ENCODE measurements around the gene RERE. TPM values are rescaled to one million over a fixed set of nuclear protein-coding genes. Genes with fewer than 3 reads are reported as not detected.

The RERE gene
- total and polyA plus RNA-seq, 2 donors, result 69.0 to 168 TPM

GRCh38 chr1:8473121-8473875 is 344.1 kb downstream of the RERE start:
- H3K36me3 ChIP-seq (ENCODE audit: insufficient read depth), result no peaks in the 10 kb centered on the region
- no peak for DNase-seq (ENCODE audit: extremely low spot score)
- no peak overlapping the region for H3K4me3 ChIP-seq (ENCODE audit: low read depth, low read length)
- 89% methylated on average over 4 of the region's 4 CpGs for WGBS
- H3K4me1 ChIP-seq (ENCODE audit: insufficient read depth), result no peaks in the 10 kb centered on the region
- H3K27ac ChIP-seq (ENCODE audit: low read depth), result no peak overlapping the region

GRCh38 chr1:8472668-8473067 is 344.8 kb downstream of the RERE start:
- WGBS, result 90% methylated on average over 2 of the region's 2 CpGs

GRCh38 chr1:8471451-8471850 is 346.0 kb downstream of the RERE start:
- Histone ChIP-seq H3K4me3 (ENCODE audit: low read depth, low read length) (no peak overlapping the region), H3K27ac (ENCODE audit: low read depth) (no peak overlapping the region), H3K36me3 (ENCODE audit: insufficient read depth) (no peaks in the 10 kb centered on the region), H3K4me1 (ENCODE audit: insufficient read depth) (no peaks in the 10 kb centered on the region)
- no peak for DNase-seq (ENCODE audit: extremely low spot score)
- 99% methylated on average over 5 of the region's 5 CpGs for WGBS

More at GRCh38 chr1:8472668-8473067, 344.8 kb downstream of the RERE start:
- no peaks in the 10 kb centered on the region for H3K4me1 ChIP-seq (ENCODE audit: insufficient read depth)
- H3K4me3 ChIP-seq (ENCODE audit: low read depth, low read length), result no peak overlapping the region
- DNase-seq (ENCODE audit: extremely low spot score), result no peak
- H3K36me3 ChIP-seq (ENCODE audit: insufficient read depth), result no peaks in the 10 kb centered on the region
- no peak overlapping the region for H3K27ac ChIP-seq (ENCODE audit: low read depth)

GRCh38 chr1:8468751-8469150 is 348.7 kb downstream of the RERE start:
- H3K27ac ChIP-seq (ENCODE audit: low read depth), result no peak overlapping the region
- 92% methylated on average over 4 of the region's 4 CpGs for WGBS
- H3K4me3 ChIP-seq (ENCODE audit: low read depth, low read length), result no peak overlapping the region
- peaks cover 1% of the 10 kb centered on the region for H3K4me1 ChIP-seq (ENCODE audit: insufficient read depth)
- DNase-seq (ENCODE audit: extremely low spot score), result no peak
- H3K36me3 ChIP-seq (ENCODE audit: insufficient read depth), result peaks cover 3% of the 10 kb centered on the region

GRCh38 chr1:8467308-8467707 is 350.1 kb downstream of the RERE start:
- no peak for DNase-seq (ENCODE audit: extremely low spot score)
- H3K4me3 ChIP-seq (ENCODE audit: low read depth, low read length), result no peak overlapping the region
- peaks cover 3% of the 10 kb centered on the region for H3K36me3 ChIP-seq (ENCODE audit: insufficient read depth)
- 72% methylated on average over 3 of the region's 3 CpGs for WGBS
- H3K4me1 ChIP-seq (ENCODE audit: insufficient read depth), result peaks cover 1% of the 10 kb centered on the region
- H3K27ac ChIP-seq (ENCODE audit: low read depth), result no peak overlapping the region

GRCh38 chr1:8465692-8466091 is 351.7 kb downstream of the RERE start:
- no peak for DNase-seq (ENCODE audit: extremely low spot score)
- Histone ChIP-seq H3K4me3 (ENCODE audit: low read depth, low read length) (no peak overlapping the region), H3K27ac (ENCODE audit: low read depth) (no peak overlapping the region), H3K4me1 (ENCODE audit: insufficient read depth) (peaks cover 1% of the 10 kb centered on the region), H3K36me3 (ENCODE audit: insufficient read depth) (peaks cover 3% of the 10 kb centered on the region)
- 76% methylated on average over 13 of the region's 13 CpGs for WGBS

- Histone ChIP-seq H3K4me3 (ENCODE audit: low read depth, low read length) (no peak overlapping the region), H3K36me3 (ENCODE audit: insufficient read depth) (peaks cover 3% of the 10 kb centered on the region), H3K27ac (ENCODE audit: low read depth) (no peak overlapping the region), H3K4me1 (ENCODE audit: insufficient read depth) (peaks cover 1% of the 10 kb centered on the region)
- 59% methylated on average over 5 of the region's 5 CpGs for WGBS
- DNase-seq (ENCODE audit: extremely low spot score), result no peak
These were observed 352.4 kb downstream of the RERE start for GRCh38 chr1:8465013-8465412.

GRCh38 chr1:8464377-8464776 is 353.1 kb downstream of the RERE start:
- H3K4me1 ChIP-seq (ENCODE audit: insufficient read depth), result peaks cover 1% of the 10 kb centered on the region
- peaks cover 3% of the 10 kb centered on the region for H3K36me3 ChIP-seq (ENCODE audit: insufficient read depth)
- DNase-seq (ENCODE audit: extremely low spot score), result no peak
- H3K4me3 ChIP-seq (ENCODE audit: low read depth, low read length), result no peak overlapping the region
- WGBS, result 55% methylated on average over 4 of the region's 4 CpGs
- H3K27ac ChIP-seq (ENCODE audit: low read depth), result peak overlapping the region; percentile 48

- Histone ChIP-seq H3K4me1 (ENCODE audit: insufficient read depth) (peaks cover 1% of the 10 kb centered on the region), H3K36me3 (ENCODE audit: insufficient read depth) (peaks cover 3% of the 10 kb centered on the region), H3K27ac (ENCODE audit: low read depth) (peak overlapping the region; percentile 76), H3K4me3 (ENCODE audit: low read depth, low read length) (no peak overlapping the region)
- WGBS, result 9% methylated on average over 8 of the region's 8 CpGs
- peak; percentile 76 for DNase-seq (ENCODE audit: extremely low spot score)
These were observed 354.1 kb downstream of the RERE start for GRCh38 chr1:8463144-8463927.

GRCh38 chr1:8462371-8462892 is 355.0 kb downstream of the RERE start:
- no peak overlapping the region for H3K4me3 ChIP-seq (ENCODE audit: low read depth, low read length)
- no peak overlapping the region for H3K27ac ChIP-seq (ENCODE audit: low read depth)
- 82% methylated on average over 13 of the region's 13 CpGs for WGBS
- H3K4me1 ChIP-seq (ENCODE audit: insufficient read depth), result peaks cover 1% of the 10 kb centered on the region
- no peak for DNase-seq (ENCODE audit: extremely low spot score)
- peaks cover 3% of the 10 kb centered on the region for H3K36me3 ChIP-seq (ENCODE audit: insufficient read depth)

- Histone ChIP-seq H3K4me3 (ENCODE audit: low read depth, low read length) (no peak overlapping the region), H3K4me1 (ENCODE audit: insufficient read depth) (peaks cover 1% of the 10 kb centered on the region), H3K36me3 (ENCODE audit: insufficient read depth) (peaks cover 3% of the 10 kb centered on the region), H3K27ac (ENCODE audit: low read depth) (no peak overlapping the region)
- no peak for DNase-seq (ENCODE audit: extremely low spot score)
- 72% methylated on average over 5 of the region's 5 CpGs for WGBS
These were observed 355.9 kb downstream of the RERE start for GRCh38 chr1:8461351-8462110.

- Histone ChIP-seq H3K4me1 (ENCODE audit: insufficient read depth) (peaks cover 1% of the 10 kb centered on the region), H3K27ac (ENCODE audit: low read depth) (no peak overlapping the region), H3K4me3 (ENCODE audit: low read depth, low read length) (no peak overlapping the region), H3K36me3 (ENCODE audit: insufficient read depth) (peaks cover 3% of the 10 kb centered on the region)
- no peak for DNase-seq (ENCODE audit: extremely low spot score)
- WGBS, result 85% methylated on average over 5 of the region's 5 CpGs
These were observed 356.7 kb downstream of the RERE start for GRCh38 chr1:8460784-8461183.

GRCh38 chr1:8460132-8460544 is 357.3 kb downstream of the RERE start:
- Histone ChIP-seq H3K4me3 (ENCODE audit: low read depth, low read length) (no peak overlapping the region), H3K36me3 (ENCODE audit: insufficient read depth) (peaks cover 3% of the 10 kb centered on the region), H3K4me1 (ENCODE audit: insufficient read depth) (peaks cover 1% of the 10 kb centered on the region), H3K27ac (ENCODE audit: low read depth) (no peak overlapping the region)
- 58% methylated on average over 4 of the region's 4 CpGs for WGBS
- DNase-seq (ENCODE audit: extremely low spot score), result no peak
